ENCODE measurements around the gene CAMTA1.

CAMTA1 gene

GRCh38 chr1:7500381-7501083, 715.3 kb downstream of the CAMTA1 start:
- Histone ChIP-seq H3K4me3 (ENCODE audit: low read length) (no peak overlapping the region), H3K9ac (ENCODE audit: low read depth, low read length) (no peak overlapping the region), H3K9me3 (ENCODE audit: insufficient read depth, low read depth, low read length) (no peaks in the 10 kb centered on the region), H3K4me1 (ENCODE audit: insufficient read depth, low read length) (0 out of 2 replicates have a peak, but pooled peaks cover 8% of the 10 kb centered on the region), H3K27ac (ENCODE audit: low read depth, low read length) (no peak overlapping the region), H3K27me3 (ENCODE audit: insufficient read depth, low read length) (no peaks in the 10 kb centered on the region), H3K36me3 (ENCODE audit: insufficient read depth, low read length) (no peaks in the 10 kb centered on the region)
- WGBS: 89% methylated on average over 22 of the region's 22 CpGs

DNA sequence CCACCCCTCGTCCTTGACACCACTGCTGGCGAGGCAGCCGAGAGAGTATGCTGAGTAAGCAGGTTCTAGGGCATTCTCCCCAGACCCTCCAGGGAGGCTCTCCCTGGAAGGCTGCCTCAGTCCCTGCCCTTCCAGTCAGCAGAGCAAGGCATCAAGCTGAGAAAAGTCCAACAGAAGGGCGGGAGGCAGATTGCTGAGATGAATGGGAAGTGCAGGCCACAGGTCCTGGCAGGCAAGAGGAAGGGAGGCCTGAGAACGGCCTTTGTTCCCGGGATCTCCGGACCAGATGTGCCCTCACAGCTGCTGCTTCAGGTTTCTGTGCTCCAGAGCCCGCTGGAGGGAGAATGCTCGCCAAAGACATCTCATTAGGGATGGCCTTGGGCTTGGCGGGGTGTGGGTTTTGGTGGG, 715.8 kb downstream of the CAMTA1 start:
- Histone ChIP-seq H3K27ac (ENCODE audit: low read depth, low read length) (no peak overlapping the region), H3K9me3 (ENCODE audit: insufficient read depth, low read depth, low read length) (no peaks in the 10 kb centered on the region), H3K36me3 (ENCODE audit: insufficient read depth, low read length) (no peaks in the 10 kb centered on the region), H3K4me3 (ENCODE audit: low read length) (no peak overlapping the region), H3K27me3 (ENCODE audit: insufficient read depth, low read length) (no peaks in the 10 kb centered on the region), H3K4me1 (ENCODE audit: insufficient read depth, low read length) (0 out of 2 replicates have a peak, but pooled peaks cover 8% of the 10 kb centered on the region), H3K9ac (ENCODE audit: low read depth, low read length) (no peak overlapping the region)
- WGBS: 67% methylated on average over 10 of the region's 10 CpGs

- H3K9me3 ChIP-seq (ENCODE audit: insufficient read depth, low read depth, low read length): no peaks in the 10 kb centered on the region
- H3K36me3 ChIP-seq (ENCODE audit: insufficient read depth, low read length): no peaks in the 10 kb centered on the region
- H3K27me3 ChIP-seq (ENCODE audit: insufficient read depth, low read length): no peaks in the 10 kb centered on the region
- no peak overlapping the region for H3K9ac ChIP-seq (ENCODE audit: low read depth, low read length)
- H3K4me1 ChIP-seq (ENCODE audit: insufficient read depth, low read length): 0 out of 2 replicates have a peak, but pooled peaks cover 8% of the 10 kb centered on the region
- WGBS: 77% methylated on average over 15 of the region's 15 CpGs
- H3K27ac ChIP-seq (ENCODE audit: low read depth, low read length): no peak overlapping the region
- no peak overlapping the region for H3K4me3 ChIP-seq (ENCODE audit: low read length)
These were observed 716.7 kb downstream of the CAMTA1 start for GRCh38 chr1:7501723-7502603.

DNA sequence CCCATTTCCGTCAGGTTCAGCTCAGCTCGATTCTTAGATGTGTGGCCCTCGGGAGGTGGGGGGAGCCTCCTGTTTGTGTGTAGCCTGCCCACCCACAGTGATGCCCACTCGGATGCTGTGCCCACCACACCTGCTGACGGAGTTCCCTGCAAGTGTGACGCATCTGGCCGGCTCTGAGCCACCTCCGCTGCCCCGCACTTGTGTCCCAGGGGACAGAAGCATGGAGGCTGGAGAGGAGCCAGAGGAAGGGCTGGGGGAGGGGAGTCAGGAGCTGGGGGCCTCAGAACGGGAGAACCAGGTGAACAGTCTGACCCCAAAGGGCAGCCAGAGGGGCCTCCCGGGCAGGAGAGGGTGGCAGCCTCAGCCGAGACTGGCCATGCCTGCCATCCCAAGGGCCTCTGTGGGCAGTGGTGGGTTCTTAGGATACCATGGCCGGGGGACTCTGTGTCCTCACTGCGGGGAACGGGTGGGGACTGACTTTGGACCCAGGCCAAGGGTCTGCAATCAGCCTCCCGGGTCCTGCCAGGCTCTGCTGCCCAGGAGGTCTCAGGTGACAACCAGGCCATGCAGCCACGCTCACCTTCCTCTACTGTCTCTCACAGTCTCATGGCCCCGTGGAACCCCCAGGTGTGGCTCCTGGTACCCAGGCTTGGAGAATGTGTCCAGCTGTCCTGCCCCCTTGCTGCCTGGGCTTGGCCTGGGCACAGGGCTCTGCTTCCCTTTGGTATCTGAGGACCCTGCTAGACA, 718.6 kb downstream of the CAMTA1 start:
- H3K4me3 ChIP-seq (ENCODE audit: low read length): no peak overlapping the region
- no peaks in the 10 kb centered on the region for H3K27me3 ChIP-seq (ENCODE audit: insufficient read depth, low read length)
- 88% methylated on average over 18 of the region's 18 CpGs for WGBS
- H3K27ac ChIP-seq (ENCODE audit: low read depth, low read length): no peak overlapping the region
- no peak overlapping the region for H3K9ac ChIP-seq (ENCODE audit: low read depth, low read length)
- H3K4me1 ChIP-seq (ENCODE audit: insufficient read depth, low read length): 0 out of 2 replicates have a peak, but pooled peaks cover 8% of the 10 kb centered on the region
- H3K36me3 ChIP-seq (ENCODE audit: insufficient read depth, low read length): no peaks in the 10 kb centered on the region
- no peaks in the 10 kb centered on the region for H3K9me3 ChIP-seq (ENCODE audit: insufficient read depth, low read depth, low read length)

DNA sequence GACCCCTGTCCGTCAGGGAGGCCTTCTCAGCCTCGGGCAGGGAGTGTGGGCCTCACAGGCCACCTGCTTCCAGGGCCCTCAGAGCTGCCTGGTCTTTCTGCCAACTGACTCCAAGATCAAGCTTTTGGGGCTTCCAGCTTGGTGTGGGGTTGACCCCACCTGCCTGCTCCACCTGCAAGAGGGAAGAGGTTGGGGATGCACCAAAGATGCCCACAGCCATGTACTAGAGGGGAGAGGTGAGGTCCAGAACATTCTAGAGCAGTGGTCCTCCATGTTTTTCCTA, 719.1 kb downstream of the CAMTA1 start:
- Histone ChIP-seq H3K36me3 (ENCODE audit: insufficient read depth, low read length) (no peaks in the 10 kb centered on the region), H3K4me1 (ENCODE audit: insufficient read depth, low read length) (0 out of 2 replicates have a peak, but pooled peaks cover 8% of the 10 kb centered on the region), H3K9ac (ENCODE audit: low read depth, low read length) (no peak overlapping the region), H3K27ac (ENCODE audit: low read depth, low read length) (no peak overlapping the region), H3K9me3 (ENCODE audit: insufficient read depth, low read depth, low read length) (no peaks in the 10 kb centered on the region), H3K27me3 (ENCODE audit: insufficient read depth, low read length) (no peaks in the 10 kb centered on the region), H3K4me3 (ENCODE audit: low read length) (no peak overlapping the region)
- WGBS: 93% methylated on average over 2 of the region's 2 CpGs

DNA sequence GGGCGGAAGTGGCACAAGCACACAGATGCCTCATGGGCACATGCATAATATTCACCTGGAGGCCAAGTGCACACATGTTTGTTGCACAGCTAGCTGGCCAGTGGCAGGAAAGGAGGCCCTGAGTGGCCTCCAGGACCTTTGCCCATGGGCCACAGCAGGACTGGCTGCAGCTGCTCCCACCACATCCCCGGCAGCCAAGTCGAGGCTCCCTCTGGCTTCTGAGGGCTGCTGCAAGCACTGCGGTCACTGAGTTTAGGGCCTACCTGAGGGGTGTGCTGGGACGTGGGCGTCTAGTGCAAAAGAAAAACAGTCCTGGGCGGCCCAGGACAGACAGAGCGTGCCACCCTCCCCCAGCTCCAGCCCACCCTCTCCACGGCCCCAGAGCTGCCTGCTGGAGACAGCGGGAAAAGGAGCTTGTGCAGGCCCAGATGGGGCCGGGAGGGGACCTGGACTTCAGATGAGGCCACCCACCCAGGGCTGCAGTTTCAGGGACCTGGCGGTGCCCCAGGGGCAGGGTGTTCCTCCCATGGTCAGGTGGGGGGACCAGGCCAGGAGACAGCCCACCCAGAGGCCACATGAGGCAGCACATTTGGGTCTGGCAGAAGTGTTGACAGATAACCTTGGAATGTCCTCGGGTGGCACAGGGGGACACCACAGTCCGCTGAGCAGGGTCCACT, 720.0 kb downstream of the CAMTA1 start:
- H3K27ac ChIP-seq (ENCODE audit: low read depth, low read length): no peak overlapping the region

DNA sequence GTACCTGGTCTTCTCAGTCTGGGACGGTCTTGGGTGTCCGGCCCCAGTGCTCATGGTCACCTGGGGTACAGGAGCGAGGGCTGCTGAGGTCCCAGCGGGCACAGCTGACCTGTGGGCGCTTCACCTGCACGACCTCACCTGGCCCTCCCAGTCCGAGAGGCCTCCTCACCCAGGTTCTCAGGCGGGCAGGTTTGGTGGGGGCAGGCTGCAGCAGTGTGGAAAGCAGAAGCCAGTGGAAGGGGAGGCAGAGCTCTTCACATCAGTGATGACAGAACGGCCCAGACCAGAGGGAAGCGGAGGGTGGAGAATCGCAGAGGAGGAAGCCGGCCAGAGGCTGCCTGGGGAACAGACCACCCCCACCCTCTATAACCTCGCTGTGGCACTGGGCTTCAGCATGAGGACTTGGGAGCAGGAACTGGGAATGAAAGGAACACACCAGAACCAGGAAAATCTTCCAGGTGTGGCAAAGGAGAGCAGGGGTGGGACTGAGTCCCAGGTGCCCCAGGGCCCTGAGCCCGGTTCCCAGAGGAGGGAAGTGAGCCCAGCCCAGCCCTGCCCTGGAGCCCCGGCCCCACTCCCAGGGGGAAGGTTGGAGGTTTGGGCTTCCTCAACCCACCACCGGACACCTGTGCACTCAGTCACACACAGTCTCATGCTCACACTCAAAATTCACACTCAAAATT, 720.7 kb downstream of the CAMTA1 start:
- Histone ChIP-seq H3K9ac (ENCODE audit: low read depth, low read length) (no peak overlapping the region), H3K4me3 (ENCODE audit: low read length) (no peak overlapping the region), H3K27ac (ENCODE audit: low read depth, low read length) (no peak overlapping the region), H3K27me3 (ENCODE audit: insufficient read depth, low read length) (no peaks in the 10 kb centered on the region), H3K4me1 (ENCODE audit: insufficient read depth, low read length) (0 out of 2 replicates have a peak, but pooled peaks cover 12% of the 10 kb centered on the region), H3K36me3 (ENCODE audit: insufficient read depth, low read length) (no peaks in the 10 kb centered on the region), H3K9me3 (ENCODE audit: insufficient read depth, low read depth, low read length) (no peaks in the 10 kb centered on the region)
- 87% methylated on average over 14 of the region's 16 CpGs for WGBS

More for the DNA sequence above, 720.0 kb downstream of the CAMTA1 start:
- Histone ChIP-seq H3K4me1 (ENCODE audit: insufficient read depth, low read length) (0 out of 2 replicates have a peak, but pooled peaks cover 12% of the 10 kb centered on the region), H3K9me3 (ENCODE audit: insufficient read depth, low read depth, low read length) (no peaks in the 10 kb centered on the region), H3K9ac (ENCODE audit: low read depth, low read length) (no peak overlapping the region), H3K27me3 (ENCODE audit: insufficient read depth, low read length) (no peaks in the 10 kb centered on the region), H3K4me3 (ENCODE audit: low read length) (no peak overlapping the region), H3K36me3 (ENCODE audit: insufficient read depth, low read length) (no peaks in the 10 kb centered on the region)
- WGBS: 91% methylated on average over 14 of the region's 14 CpGs

- Histone ChIP-seq H3K27me3 (ENCODE audit: insufficient read depth, low read length) (no peaks in the 10 kb centered on the region), H3K9me3 (ENCODE audit: insufficient read depth, low read depth, low read length) (no peaks in the 10 kb centered on the region)
These were observed 721.4 kb downstream of the CAMTA1 start for GRCh38 chr1:7506454-7507284.

GRCh38 chr1:7507285-7508019, 722.2 kb downstream of the CAMTA1 start:
- Histone ChIP-seq H3K9ac (ENCODE audit: low read depth, low read length) (no peak overlapping the region), H3K27ac (ENCODE audit: low read depth, low read length) (no peak overlapping the region), H3K27me3 (ENCODE audit: insufficient read depth, low read length) (no peaks in the 10 kb centered on the region), H3K9me3 (ENCODE audit: insufficient read depth, low read depth, low read length) (no peaks in the 10 kb centered on the region), H3K4me1 (ENCODE audit: insufficient read depth, low read length) (0 out of 2 replicates have a peak, but pooled peaks cover 5% of the 10 kb centered on the region), H3K36me3 (ENCODE audit: insufficient read depth, low read length) (no peaks in the 10 kb centered on the region), H3K4me3 (ENCODE audit: low read length) (no peak overlapping the region)
- 88% methylated on average over 21 of the region's 21 CpGs for WGBS

More at GRCh38 chr1:7506454-7507284, 721.4 kb downstream of the CAMTA1 start:
- WGBS: 86% methylated on average over 10 of the region's 10 CpGs
- Histone ChIP-seq H3K27ac (ENCODE audit: low read depth, low read length) (no peak overlapping the region), H3K4me1 (ENCODE audit: insufficient read depth, low read length) (0 out of 2 replicates have a peak, but pooled peaks cover 6% of the 10 kb centered on the region), H3K9ac (ENCODE audit: low read depth, low read length) (no peak overlapping the region), H3K36me3 (ENCODE audit: insufficient read depth, low read length) (no peaks in the 10 kb centered on the region), H3K4me3 (ENCODE audit: low read length) (no peak overlapping the region)
